ENCODE results near the gene ZHX3. TPM values are rescaled to one million over a fixed set of nuclear protein-coding genes. Genes with fewer than 3 reads are reported as not detected.

ZHX3 gene
- total and polyA plus RNA-seq, 10 of the 15 experiments (the other 5 are each of a cell fraction or from before 2014, with no cell fraction given), result 1.3 to 14.0 (median 5.0) TPM

DNA sequence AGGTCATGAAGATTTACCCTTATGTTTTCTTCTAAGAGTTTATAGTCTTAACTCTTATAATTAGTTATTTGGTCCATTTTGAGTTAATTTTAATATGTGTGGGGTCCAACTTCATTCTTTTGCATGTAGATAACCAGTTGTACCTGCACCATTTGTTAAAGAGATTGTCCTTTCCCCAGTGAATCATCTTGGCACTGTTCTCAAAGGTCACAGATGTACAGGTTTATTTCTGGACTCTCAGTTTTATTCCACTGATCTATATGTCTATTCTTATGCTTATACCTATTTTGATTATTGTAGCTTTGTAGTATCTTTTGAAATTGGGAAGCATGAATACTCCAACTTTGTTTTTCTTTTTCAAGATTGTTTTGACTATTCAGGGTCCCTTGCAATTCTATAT is 44.1 kb downstream of the ZHX3 start:
- no peaks in the 10 kb centered on the region for H4K20me1 ChIP-seq (ENCODE audit: control insufficient read depth, insufficient read depth)
- no peaks in the 10 kb centered on the region for H3K36me3 ChIP-seq (ENCODE audit: control insufficient read depth in 2 of 2, insufficient read depth in 2 of 2, low read length in 1 of 2)
- H3K27me3 ChIP-seq (replicated peaks in 1 of 2; ENCODE audit: control insufficient read depth in 2 of 2, insufficient read depth in 2 of 2, low read length in 1 of 2), result no peaks in the 10 kb centered on the region
- no peak overlapping the region for H3K4me2 ChIP-seq (ENCODE audit: control insufficient read depth, insufficient read depth)
- in situ Hi-C loops (cut with MboI) (no loop called here), intact Hi-C loops (cut with micrococcal nuclease; ENCODE audit: unreplicated experiment) (no loop called here)
- H2AFZ ChIP-seq (ENCODE audit: control insufficient read depth, low read depth, low read length), result no peak overlapping the region
- SMC1A ChIA-PET (ENCODE audit: uncharacterized antibody, unreplicated experiment), result interaction anchor here (0.9 to 1.7 kb wide), 3 partner anchors 41 to 139 kb away, joined by 3 to 5 read pairs (median 3); no protein-coding TSS in a partner anchor
- BruUV-seq (replicated peaks), result no TSS peak
- FAIRE-seq, result no peak
- H3K4me1 ChIP-seq (ENCODE audit: control insufficient read depth, insufficient read depth, low read length), result no peaks in the 10 kb centered on the region
- H3K9me3 ChIP-seq (replicated peaks; ENCODE audit: control insufficient read depth, insufficient read depth, low read length), result no peaks in the 10 kb centered on the region
- ATAC-seq, result no peak
- no peak overlapping the region for H3K27ac ChIP-seq (ENCODE audit: control insufficient read depth, insufficient read depth)
- RAD21 ChIA-PET (ENCODE audit: unreplicated experiment), result interaction anchor here (0.8 kb wide), 1 partner anchor 30 kb away, joined by 3 read pairs; no protein-coding TSS in a partner anchor
- CTCF ChIA-PET, result interaction anchor here (0.7 kb wide), 1 partner anchor 10 kb away, joined by 6 read pairs; no protein-coding TSS in a partner anchor
- POLR2A ChIA-PET, result no interaction called here
- H3K79me2 ChIP-seq (ENCODE audit: control insufficient read depth, insufficient read depth, low read length), result no peaks in the 10 kb centered on the region
- H3K4me3 ChIP-seq, result no peak overlapping the region
- TF ChIP-seq EP300 (IDR thresholded peaks at IDR 0.05; ENCODE audit: borderline replicate concordance in 1 of 2, control insufficient read depth in 1 of 2, low read depth in 2 of 2, low read length in 2 of 2), result no peak
- no peak for TF ChIP-seq CREB1 (IDR thresholded peaks at IDR 0.05; ENCODE audit: low read depth)
- no peak for TF ChIP-seq NFYA (IDR thresholded peaks at IDR 0.05; ENCODE audit: borderline replicate concordance, low read depth, low read length)
- no peak for TF ChIP-seq SMC3 (IDR thresholded peaks at IDR 0.05; ENCODE audit: borderline replicate concordance, low read length)
- TF ChIP-seq ZNF622 (IDR thresholded peaks at IDR 0.05), result no peak
- TF ChIP-seq FOXK2 (IDR thresholded peaks at IDR 0.05), result no peak
- TF ChIP-seq, protein P1, sequence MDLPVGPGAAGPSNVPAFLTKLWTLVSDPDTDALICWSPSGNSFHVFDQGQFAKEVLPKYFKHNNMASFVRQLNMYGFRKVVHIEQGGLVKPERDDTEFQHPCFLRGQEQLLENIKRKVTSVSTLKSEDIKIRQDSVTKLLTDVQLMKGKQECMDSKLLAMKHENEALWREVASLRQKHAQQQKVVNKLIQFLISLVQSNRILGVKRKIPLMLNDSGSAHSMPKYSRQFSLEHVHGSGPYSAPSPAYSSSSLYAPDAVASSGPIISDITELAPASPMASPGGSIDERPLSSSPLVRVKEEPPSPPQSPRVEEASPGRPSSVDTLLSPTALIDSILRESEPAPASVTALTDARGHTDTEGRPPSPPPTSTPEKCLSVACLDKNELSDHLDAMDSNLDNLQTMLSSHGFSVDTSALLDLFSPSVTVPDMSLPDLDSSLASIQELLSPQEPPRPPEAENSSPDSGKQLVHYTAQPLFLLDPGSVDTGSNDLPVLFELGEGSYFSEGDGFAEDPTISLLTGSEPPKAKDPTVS (IDR thresholded peaks at IDR 0.05; ENCODE audit: low read depth, low read length), result no peak
- TF ChIP-seq TAF1 (IDR thresholded peaks at IDR 0.05; ENCODE audit: borderline replicate concordance, low read depth, low read length), result no peak
- TF ChIP-seq HCFC1 (IDR thresholded peaks at IDR 0.05; ENCODE audit: low read length), result no peak
- TF ChIP-seq, protein P2, sequence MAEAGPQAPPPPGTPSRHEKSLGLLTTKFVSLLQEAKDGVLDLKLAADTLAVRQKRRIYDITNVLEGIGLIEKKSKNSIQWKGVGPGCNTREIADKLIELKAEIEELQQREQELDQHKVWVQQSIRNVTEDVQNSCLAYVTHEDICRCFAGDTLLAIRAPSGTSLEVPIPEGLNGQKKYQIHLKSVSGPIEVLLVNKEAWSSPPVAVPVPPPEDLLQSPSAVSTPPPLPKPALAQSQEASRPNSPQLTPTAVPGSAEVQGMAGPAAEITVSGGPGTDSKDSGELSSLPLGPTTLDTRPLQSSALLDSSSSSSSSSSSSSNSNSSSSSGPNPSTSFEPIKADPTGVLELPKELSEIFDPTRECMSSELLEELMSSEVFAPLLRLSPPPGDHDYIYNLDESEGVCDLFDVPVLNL (IDR thresholded peaks at IDR 0.05; ENCODE audit: low read depth, low read length), result no peak
- TF ChIP-seq POLR2A (IDR thresholded peaks at IDR 0.05; ENCODE audit: low read depth, low read length), result no peak
- no peak for TF ChIP-seq JUND (IDR thresholded peaks at IDR 0.05; ENCODE audit: low read depth, low read length)
- TF ChIP-seq NBN (IDR thresholded peaks at IDR 0.05), result no peak
- TF ChIP-seq RCOR1 (conservative IDR thresholded peaks at IDR 0.05; ENCODE audit: low read depth, low read length), result no peak
- no peak for TF ChIP-seq NR2C2 (IDR thresholded peaks at IDR 0.05; ENCODE audit: borderline replicate concordance, control insufficient read depth, insufficient read length, low read depth)
- TF ChIP-seq, protein P3, sequence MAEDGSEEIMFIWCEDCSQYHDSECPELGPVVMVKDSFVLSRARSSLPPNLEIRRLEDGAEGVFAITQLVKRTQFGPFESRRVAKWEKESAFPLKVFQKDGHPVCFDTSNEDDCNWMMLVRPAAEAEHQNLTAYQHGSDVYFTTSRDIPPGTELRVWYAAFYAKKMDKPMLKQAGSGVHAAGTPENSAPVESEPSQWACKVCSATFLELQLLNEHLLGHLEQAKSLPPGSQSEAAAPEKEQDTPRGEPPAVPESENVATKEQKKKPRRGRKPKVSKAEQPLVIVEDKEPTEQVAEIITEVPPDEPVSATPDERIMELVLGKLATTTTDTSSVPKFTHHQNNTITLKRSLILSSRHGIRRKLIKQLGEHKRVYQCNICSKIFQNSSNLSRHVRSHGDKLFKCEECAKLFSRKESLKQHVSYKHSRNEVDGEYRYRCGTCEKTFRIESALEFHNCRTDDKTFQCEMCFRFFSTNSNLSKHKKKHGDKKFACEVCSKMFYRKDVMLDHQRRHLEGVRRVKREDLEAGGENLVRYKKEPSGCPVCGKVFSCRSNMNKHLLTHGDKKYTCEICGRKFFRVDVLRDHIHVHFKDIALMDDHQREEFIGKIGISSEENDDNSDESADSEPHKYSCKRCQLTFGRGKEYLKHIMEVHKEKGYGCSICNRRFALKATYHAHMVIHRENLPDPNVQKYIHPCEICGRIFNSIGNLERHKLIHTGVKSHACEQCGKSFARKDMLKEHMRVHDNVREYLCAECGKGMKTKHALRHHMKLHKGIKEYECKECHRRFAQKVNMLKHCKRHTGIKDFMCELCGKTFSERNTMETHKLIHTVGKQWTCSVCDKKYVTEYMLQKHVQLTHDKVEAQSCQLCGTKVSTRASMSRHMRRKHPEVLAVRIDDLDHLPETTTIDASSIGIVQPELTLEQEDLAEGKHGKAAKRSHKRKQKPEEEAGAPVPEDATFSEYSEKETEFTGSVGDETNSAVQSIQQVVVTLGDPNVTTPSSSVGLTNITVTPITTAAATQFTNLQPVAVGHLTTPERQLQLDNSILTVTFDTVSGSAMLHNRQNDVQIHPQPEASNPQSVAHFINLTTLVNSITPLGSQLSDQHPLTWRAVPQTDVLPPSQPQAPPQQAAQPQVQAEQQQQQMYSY (CRISPR knock-in tag; IDR thresholded peaks at IDR 0.05), result no peak
- no peak for DNase-seq (ENCODE audit: low read depth, low spot score)
- H3K9ac ChIP-seq (ENCODE audit: control insufficient read depth, insufficient read depth, low read length), result no peak overlapping the region
